ENCODE measurements around the gene MRPS18A.

- no peak for TF ChIP-seq EZH2 (IDR thresholded peaks at IDR 0.05; ENCODE audit: low read depth)
- TF ChIP-seq, protein P1, sequence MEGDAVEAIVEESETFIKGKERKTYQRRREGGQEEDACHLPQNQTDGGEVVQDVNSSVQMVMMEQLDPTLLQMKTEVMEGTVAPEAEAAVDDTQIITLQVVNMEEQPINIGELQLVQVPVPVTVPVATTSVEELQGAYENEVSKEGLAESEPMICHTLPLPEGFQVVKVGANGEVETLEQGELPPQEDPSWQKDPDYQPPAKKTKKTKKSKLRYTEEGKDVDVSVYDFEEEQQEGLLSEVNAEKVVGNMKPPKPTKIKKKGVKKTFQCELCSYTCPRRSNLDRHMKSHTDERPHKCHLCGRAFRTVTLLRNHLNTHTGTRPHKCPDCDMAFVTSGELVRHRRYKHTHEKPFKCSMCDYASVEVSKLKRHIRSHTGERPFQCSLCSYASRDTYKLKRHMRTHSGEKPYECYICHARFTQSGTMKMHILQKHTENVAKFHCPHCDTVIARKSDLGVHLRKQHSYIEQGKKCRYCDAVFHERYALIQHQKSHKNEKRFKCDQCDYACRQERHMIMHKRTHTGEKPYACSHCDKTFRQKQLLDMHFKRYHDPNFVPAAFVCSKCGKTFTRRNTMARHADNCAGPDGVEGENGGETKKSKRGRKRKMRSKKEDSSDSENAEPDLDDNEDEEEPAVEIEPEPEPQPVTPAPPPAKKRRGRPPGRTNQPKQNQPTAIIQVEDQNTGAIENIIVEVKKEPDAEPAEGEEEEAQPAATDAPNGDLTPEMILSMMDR (conservative IDR thresholded peaks at IDR 0.05) = no peak
Observed at GRCh38 chr6:43689421-43689820, 1.8 kb upstream of the MRPS18A start.

All from PC-9 (cell line).